ENCODE data around the gene IL4.

DNA sequence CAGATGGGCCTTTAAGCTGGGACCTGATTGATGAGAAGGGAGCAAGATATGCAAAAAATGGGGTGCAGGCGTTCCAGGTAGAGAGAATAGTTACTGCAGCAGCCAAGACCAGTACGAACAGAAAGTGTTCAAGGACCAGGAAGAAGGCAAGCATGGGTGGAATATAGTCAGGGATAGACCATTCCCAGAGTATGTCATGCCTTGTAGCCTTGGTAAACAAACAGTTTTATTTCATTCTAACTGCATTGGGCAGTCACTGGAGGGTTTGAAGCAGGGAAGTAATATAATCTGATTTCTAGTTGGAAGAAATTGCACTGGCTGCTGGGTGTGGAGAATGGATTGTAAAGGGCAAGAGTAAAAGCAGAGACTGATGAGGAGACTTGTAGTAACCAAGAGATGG, 46.3 kb upstream of the IL4 start:
- TF ChIP-seq, protein P1, sequence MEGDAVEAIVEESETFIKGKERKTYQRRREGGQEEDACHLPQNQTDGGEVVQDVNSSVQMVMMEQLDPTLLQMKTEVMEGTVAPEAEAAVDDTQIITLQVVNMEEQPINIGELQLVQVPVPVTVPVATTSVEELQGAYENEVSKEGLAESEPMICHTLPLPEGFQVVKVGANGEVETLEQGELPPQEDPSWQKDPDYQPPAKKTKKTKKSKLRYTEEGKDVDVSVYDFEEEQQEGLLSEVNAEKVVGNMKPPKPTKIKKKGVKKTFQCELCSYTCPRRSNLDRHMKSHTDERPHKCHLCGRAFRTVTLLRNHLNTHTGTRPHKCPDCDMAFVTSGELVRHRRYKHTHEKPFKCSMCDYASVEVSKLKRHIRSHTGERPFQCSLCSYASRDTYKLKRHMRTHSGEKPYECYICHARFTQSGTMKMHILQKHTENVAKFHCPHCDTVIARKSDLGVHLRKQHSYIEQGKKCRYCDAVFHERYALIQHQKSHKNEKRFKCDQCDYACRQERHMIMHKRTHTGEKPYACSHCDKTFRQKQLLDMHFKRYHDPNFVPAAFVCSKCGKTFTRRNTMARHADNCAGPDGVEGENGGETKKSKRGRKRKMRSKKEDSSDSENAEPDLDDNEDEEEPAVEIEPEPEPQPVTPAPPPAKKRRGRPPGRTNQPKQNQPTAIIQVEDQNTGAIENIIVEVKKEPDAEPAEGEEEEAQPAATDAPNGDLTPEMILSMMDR (IDR thresholded peaks at IDR 0.05; ENCODE audit: insufficient read depth, low read depth, low read length): no peak
- no peak for TF ChIP-seq EZH2 (IDR thresholded peaks at IDR 0.05; ENCODE audit: insufficient read depth, low read length)
